A549 (cell line): ENCODE measurements around the gene MRPL11.

Source experiments
- BHLHE40 ChIP-seq: IDR thresholded peaks from 2 replicates; pipeline ENCODE4 v1.6.1; 2012; ENCODE audit warnings: low read depth, low read length, inconsistent platforms
- MAZ ChIP-seq: fragments of 150-350 bp; IDR thresholded peaks from 2 replicates; pipeline ENCODE4 v1.6.1; 2014; ENCODE audit warnings: antibody characterized with exemption, low read depth, low read length, borderline replicate concordance
- NFE2L2 ChIP-seq: fragments of 150-350 bp; conservative IDR thresholded peaks from 2 replicates; pipeline ENCODE4 v1.6.1; 2014; ENCODE audit warnings: low read length
- POLR2A ChIP-seq: IDR thresholded peaks from 2 replicates; pipeline ENCODE4 v1.6.1; 2012; ENCODE audit warnings: mild to moderate bottlenecking, low read length

GRCh38 chr11:66479394-66480116 is 40.9 kb upstream of the MRPL11 start:
- no peak for TF ChIP-seq POLR2A
- no peak for TF ChIP-seq NFE2L2
- no peak for TF ChIP-seq MAZ
- TF ChIP-seq BHLHE40, result no peak
